GM21381 (cell line): Measurements from ENCODE around the gene DLGAP4.
"Not testable (repeated sequence)": the region's sequence is repeated elsewhere in the genome, so short reads cannot be mapped to it uniquely, and the experiment has no call there.

Source experiments
- ATAC-seq: cut with Tn5 transposase; IDR thresholded peaks from one replicate; pipeline ENCODE4 v1.9.1; 2021; ENCODE audit warnings: mild to moderate bottlenecking, moderate library complexity; ENCODE audit not compliant: unreplicated experiment

Gene DLGAP4

GRCh38 chr20:36490191-36490590 lies 184.1 kb downstream of the DLGAP4 start:
- no peak for ATAC-seq

GRCh38 chr20:36491901-36492617 lies 185.9 kb downstream of the DLGAP4 start:
- ATAC-seq, result peak; percentile 60

GRCh38 chr20:36493051-36493800 lies 187.1 kb downstream of the DLGAP4 start:
- no peak for ATAC-seq

GRCh38 chr20:36493801-36494114 lies 187.6 kb downstream of the DLGAP4 start:
- ATAC-seq, result no peak

- no peak for ATAC-seq
Measured at GRCh38 chr20:36496707-36497669, 190.8 kb downstream of the DLGAP4 start.

- no peak for ATAC-seq
Measured at GRCh38 chr20:36497856-36498255, 191.7 kb downstream of the DLGAP4 start.

- no peak for ATAC-seq
Measured at GRCh38 chr20:36498386-36499179, 192.4 kb downstream of the DLGAP4 start.

- no peak for ATAC-seq
Measured at GRCh38 chr20:36499211-36499610, 193.1 kb downstream of the DLGAP4 start.

- ATAC-seq, result no peak
Measured at GRCh38 chr20:36499723-36500501, 193.8 kb downstream of the DLGAP4 start.

GRCh38 chr20:36501367-36502006 lies 195.3 kb downstream of the DLGAP4 start:
- ATAC-seq, result no peak

GRCh38 chr20:36504295-36504694 lies 198.2 kb downstream of the DLGAP4 start:
- ATAC-seq, result no peak

GRCh38 chr20:36506253-36506652 lies 200.1 kb downstream of the DLGAP4 start:
- no peak for ATAC-seq

- ATAC-seq, result no peak
Measured at GRCh38 chr20:36507746-36508145, 201.6 kb downstream of the DLGAP4 start.

- ATAC-seq, result no peak
Measured at GRCh38 chr20:36519012-36519719, 213.0 kb downstream of the DLGAP4 start.

- no peak for ATAC-seq
Measured at GRCh38 chr20:36519944-36520343, 213.8 kb downstream of the DLGAP4 start.

- ATAC-seq, result no peak
Measured at GRCh38 chr20:36521526-36521925, 215.4 kb downstream of the DLGAP4 start.

GRCh38 chr20:36522412-36522811 lies 216.3 kb downstream of the DLGAP4 start:
- not testable (repeated sequence) for ATAC-seq

GRCh38 chr20:36523341-36523740 lies 217.2 kb downstream of the DLGAP4 start:
- no peak for ATAC-seq
